Caco-2 (cell line): ENCODE measurements around the gene CD33. TPM values are rescaled to one million over a fixed set of nuclear protein-coding genes. Genes with fewer than 3 reads are reported as not detected.

Experiments
- BruUV-seq: library from RNA; stranded (reverse); fragments of 400-500 nt; replicated peaks from 2 replicates; lab custom pipeline; 2021; lab: Mats Ljungman, UMichigan
- CTCF ChIA-PET: fragments of 300-600 bp; sonication (Branson Sonifier 250); formaldehyde crosslinking; loops from one replicate; lab custom pipeline; 2022; ENCODE audit warnings: antibody characterized with exemption; lab: Charles Lee
- POLR2A ChIA-PET: fragments of 300-600 bp; sonication (Branson Sonifier 250); formaldehyde crosslinking; loops from one replicate; lab custom pipeline; 2022; ENCODE audit warnings: antibody characterized with exemption; lab: Charles Lee
- DNase-seq, 2 experiments: peaks; one replicate each; pipeline versions ENCODE4 v3.0.0 to v3.0.0-alpha.2; 2020 to 2022
- H3K27me3 ChIP-seq: replicated peaks from 2 replicates; pipeline ENCODE4 v1.6.0; 2011; ENCODE audit warnings: low read length; ENCODE audit not compliant: control insufficient read depth, insufficient read depth
- H3K36me3 ChIP-seq: 2 replicates; pipeline ENCODE4 v1.5.1; 2011; ENCODE audit warnings: low read length; ENCODE audit not compliant: control insufficient read depth, insufficient read depth
- H3K4me1 ChIP-seq: fragments of 250-450 bp; sonication (Bioruptor Pico); 2 replicates; pipeline ENCODE4 v1.5.1; 2020; ENCODE audit warnings: mild to moderate bottlenecking
- H3K4me3 ChIP-seq: 2 replicates; pipeline ENCODE4 v1.5.1; 2011; ENCODE audit warnings: low read depth, mild to moderate bottlenecking, control low read depth, low read length
- H3K9me3 ChIP-seq: fragments of 250-450 bp; sonication (Bioruptor Pico); 2 replicates; pipeline ENCODE4 v1.5.1; 2020; ENCODE audit warnings: mild to moderate bottlenecking, moderate library complexity
- H3K27ac Mint-ChIP-seq: one replicate; pipeline ENCODE4 v1.8.0; 2022; ENCODE audit warnings: mixed read lengths; ENCODE audit not compliant: unreplicated experiment
- H3K27me3 Mint-ChIP-seq: one replicate; pipeline ENCODE4 v1.8.0; 2022; ENCODE audit warnings: mixed read lengths; ENCODE audit not compliant: insufficient read depth, unreplicated experiment
- H3K36me3 Mint-ChIP-seq: one replicate; pipeline ENCODE4 v1.8.0; 2022; ENCODE audit warnings: mild to moderate bottlenecking, mixed read lengths; ENCODE audit not compliant: insufficient read depth, unreplicated experiment
- H3K4me1 Mint-ChIP-seq: one replicate; pipeline ENCODE4 v1.8.0; 2022; ENCODE audit warnings: low read depth, mixed read lengths; ENCODE audit not compliant: unreplicated experiment
- H3K4me3 Mint-ChIP-seq: one replicate; pipeline ENCODE4 v1.8.0; 2022; ENCODE audit warnings: mild to moderate bottlenecking, moderate library complexity, mixed read lengths; ENCODE audit not compliant: unreplicated experiment
- H3K9me3 Mint-ChIP-seq: one replicate; pipeline ENCODE4 v1.8.0; 2022; ENCODE audit warnings: mixed read lengths; ENCODE audit not compliant: unreplicated experiment
- intact Hi-C: fragments of 100-400 bp; cut with micrococcal nuclease; formaldehyde crosslinking; loops from one replicate; pipeline ENCODE4 v1.10.0; 2022; ENCODE audit not compliant: unreplicated experiment
- total RNA-seq: library from RNA; stranded (reverse); gene quantifications from 2 replicates; pipeline ENCODE4 v1.2.3, GENCODE V29; 2022
- TF ChIP-seq, protein P1 (sequence below), 2 experiments: fragments of 200-600 bp in 1 of 2; IDR thresholded peaks; 1 replicate in 1 of 2; 2 replicates in 1 of 2; pipeline versions ENCODE4 v1.5.1 to v1.8.0; 2011 to 2022; ENCODE audit warnings: antibody characterized with exemption in 1 of 2, control low read depth in 1 of 2, inconsistent platforms in 1 of 2, low read depth in 1 of 2, low read length in 1 of 2, mild to moderate bottlenecking in 1 of 2, moderate library complexity in 1 of 2; ENCODE audit not compliant: insufficient read depth in 1 of 2, severe bottlenecking in 1 of 2, unreplicated experiment in 1 of 2

The CD33 gene
- total RNA-seq, 1 experiment from 2014 or later = not detected

DNA sequence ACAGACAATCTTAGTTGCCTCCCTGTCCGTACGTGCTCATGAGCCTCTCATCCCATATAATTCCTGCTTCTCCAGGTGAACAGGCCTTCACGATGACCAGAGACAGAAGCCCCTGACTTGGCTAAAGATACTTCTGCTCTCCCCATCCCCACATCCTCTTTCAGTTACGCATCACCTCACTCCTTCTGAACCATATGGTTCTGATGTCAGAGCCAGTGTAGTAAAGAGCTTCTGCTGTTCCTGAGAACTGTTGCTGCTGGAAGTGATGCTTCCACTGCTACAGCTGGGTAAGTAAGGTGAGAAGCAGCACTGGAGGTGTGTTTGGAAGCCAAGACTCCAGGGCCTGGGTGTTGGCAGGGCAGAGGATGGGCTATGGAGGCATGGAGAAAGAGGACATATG is 38.9 kb downstream of the CD33 start:
- H3K4me3 Mint-ChIP-seq = no peak overlapping the region
- H3K9me3 Mint-ChIP-seq = no peaks in the 10 kb centered on the region
- H3K27me3 ChIP-seq = no peaks in the 10 kb centered on the region; the same call in 1 of the 2 replicates
- H3K4me1 ChIP-seq = peaks cover 6% of the 10 kb centered on the region; the same call in 1 of the 2 replicates
- no peak overlapping the region for H3K27ac Mint-ChIP-seq
- POLR2A ChIA-PET = no interaction called here
- no peak overlapping the region for H3K4me3 ChIP-seq
- TF ChIP-seq, protein P1, sequence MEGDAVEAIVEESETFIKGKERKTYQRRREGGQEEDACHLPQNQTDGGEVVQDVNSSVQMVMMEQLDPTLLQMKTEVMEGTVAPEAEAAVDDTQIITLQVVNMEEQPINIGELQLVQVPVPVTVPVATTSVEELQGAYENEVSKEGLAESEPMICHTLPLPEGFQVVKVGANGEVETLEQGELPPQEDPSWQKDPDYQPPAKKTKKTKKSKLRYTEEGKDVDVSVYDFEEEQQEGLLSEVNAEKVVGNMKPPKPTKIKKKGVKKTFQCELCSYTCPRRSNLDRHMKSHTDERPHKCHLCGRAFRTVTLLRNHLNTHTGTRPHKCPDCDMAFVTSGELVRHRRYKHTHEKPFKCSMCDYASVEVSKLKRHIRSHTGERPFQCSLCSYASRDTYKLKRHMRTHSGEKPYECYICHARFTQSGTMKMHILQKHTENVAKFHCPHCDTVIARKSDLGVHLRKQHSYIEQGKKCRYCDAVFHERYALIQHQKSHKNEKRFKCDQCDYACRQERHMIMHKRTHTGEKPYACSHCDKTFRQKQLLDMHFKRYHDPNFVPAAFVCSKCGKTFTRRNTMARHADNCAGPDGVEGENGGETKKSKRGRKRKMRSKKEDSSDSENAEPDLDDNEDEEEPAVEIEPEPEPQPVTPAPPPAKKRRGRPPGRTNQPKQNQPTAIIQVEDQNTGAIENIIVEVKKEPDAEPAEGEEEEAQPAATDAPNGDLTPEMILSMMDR (IDR thresholded peaks at IDR 0.05; ENCODE audit: insufficient read depth in 1 of 2, low read depth in 1 of 2, low read length in 1 of 2, severe bottlenecking in 1 of 2, unreplicated experiment in 1 of 2) = no peak
- intact Hi-C loops = no loop called here
- peaks cover 6% of the 10 kb centered on the region for H3K4me1 Mint-ChIP-seq
- H3K36me3 ChIP-seq = no peaks in the 10 kb centered on the region
- no peaks in the 10 kb centered on the region for H3K36me3 Mint-ChIP-seq
- peaks cover 12% of the 10 kb centered on the region for H3K27me3 Mint-ChIP-seq
- CTCF ChIA-PET = no interaction called here
- no TSS peak for BruUV-seq
- peaks cover 11% of the 10 kb centered on the region for H3K9me3 ChIP-seq
- no peak for DNase-seq

DNA sequence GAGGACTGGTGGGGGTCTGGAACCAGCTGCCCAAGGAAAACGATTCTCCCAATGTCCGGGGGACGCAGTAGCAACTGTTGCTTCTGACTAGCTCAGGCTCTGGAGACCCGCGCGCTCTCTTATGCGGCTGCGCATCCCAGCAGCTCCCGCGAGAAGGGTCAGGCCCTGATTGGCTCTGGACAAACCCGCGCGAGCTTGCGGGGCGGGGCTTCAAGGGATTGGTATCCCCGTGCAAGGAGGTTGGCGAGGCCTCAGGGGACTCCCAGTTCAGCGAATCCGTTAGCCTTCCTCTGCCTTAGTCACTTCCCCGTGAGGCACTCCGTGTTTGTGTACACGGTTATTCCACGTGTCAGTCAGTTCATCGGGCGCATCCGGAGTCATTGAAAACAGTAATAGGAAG is 46.2 kb downstream of the CD33 start:
- no TSS peak for BruUV-seq
- TF ChIP-seq, protein P1 (IDR thresholded peaks at IDR 0.05; ENCODE audit: insufficient read depth in 1 of 2, low read depth in 1 of 2, low read length in 1 of 2, severe bottlenecking in 1 of 2, unreplicated experiment in 1 of 2) = no peak
- Mint-ChIP-seq H3K4me3 (no peak overlapping the region), H3K27ac (no peak overlapping the region), H3K4me1 (peaks cover 6% of the 10 kb centered on the region), H3K36me3 (no peaks in the 10 kb centered on the region), H3K9me3 (no peaks in the 10 kb centered on the region), H3K27me3 (peaks cover 11% of the 10 kb centered on the region)
- POLR2A ChIA-PET = interaction anchor here (0.6 kb wide), 1 partner anchor 139 kb away, joined by 3 read pairs; no protein-coding TSS in a partner anchor
- CTCF ChIA-PET = no interaction called here
- intact Hi-C loops = no loop called here
- Histone ChIP-seq H3K4me1 (peaks cover 6% of the 10 kb centered on the region; the same call in 1 of the 2 replicates), H3K36me3 (no peaks in the 10 kb centered on the region), H3K27me3 (no peaks in the 10 kb centered on the region; the same call in 1 of the 2 replicates), H3K9me3 (no peaks in the 10 kb centered on the region), H3K4me3 (no peak overlapping the region)
- no peak for DNase-seq

DNA sequence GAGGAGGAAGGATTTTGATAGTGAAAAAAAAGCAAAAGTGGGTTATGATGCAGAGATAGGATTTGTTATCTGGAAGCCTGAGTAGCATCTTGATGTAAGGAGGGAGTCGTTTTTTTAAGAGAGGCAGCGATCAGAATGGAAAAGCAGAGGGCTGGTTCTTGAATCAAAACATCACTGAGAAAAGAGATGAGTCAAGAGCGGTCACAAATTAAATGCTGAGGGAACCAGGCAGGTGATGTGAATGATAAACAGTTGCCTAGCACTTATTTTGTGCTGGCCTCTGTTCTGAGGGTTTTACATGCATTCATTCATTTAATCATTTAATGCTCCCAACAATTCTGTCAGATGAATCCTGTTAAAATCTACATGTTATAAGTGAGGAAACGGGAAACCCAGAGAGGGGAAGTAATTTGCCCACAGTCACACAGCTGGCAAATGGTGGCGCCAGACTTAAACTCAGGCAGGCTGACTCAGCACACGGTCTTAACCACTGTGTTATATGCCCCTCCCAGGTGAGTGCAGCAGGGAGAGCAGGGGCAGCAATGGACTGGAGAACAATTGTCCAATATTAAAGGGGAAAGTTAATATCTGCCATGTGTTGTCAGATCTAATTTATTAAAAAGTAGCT is 47.4 kb downstream of the CD33 start:
- POLR2A ChIA-PET = no interaction called here
- no peaks in the 10 kb centered on the region for H3K4me1 ChIP-seq
- no peaks in the 10 kb centered on the region for H3K4me1 Mint-ChIP-seq
- no peak for DNase-seq
- H3K27me3 ChIP-seq = no peaks in the 10 kb centered on the region; the same call in 1 of the 2 replicates
- no TSS peak for BruUV-seq
- H3K27me3 Mint-ChIP-seq = peaks cover 8% of the 10 kb centered on the region
- no peaks in the 10 kb centered on the region for H3K9me3 ChIP-seq
- no peak overlapping the region for H3K4me3 Mint-ChIP-seq
- no peak overlapping the region for H3K27ac Mint-ChIP-seq
- no peaks in the 10 kb centered on the region for H3K36me3 ChIP-seq
- H3K36me3 Mint-ChIP-seq = no peaks in the 10 kb centered on the region
- CTCF ChIA-PET = no interaction called here
- TF ChIP-seq, protein P1 (IDR thresholded peaks at IDR 0.05; ENCODE audit: insufficient read depth in 1 of 2, low read depth in 1 of 2, low read length in 1 of 2, severe bottlenecking in 1 of 2, unreplicated experiment in 1 of 2) = no peak
- no peaks in the 10 kb centered on the region for H3K9me3 Mint-ChIP-seq
- intact Hi-C loops = no loop called here
- no peak overlapping the region for H3K4me3 ChIP-seq
